OCI-LY7 (cell line): ENCODE results near the gene CAVIN3. TPM values are rescaled to one million over a fixed set of nuclear protein-coding genes. Genes with fewer than 3 reads are reported as not detected.

Experiments used
- BruUV-seq: library from RNA; stranded (reverse); fragments of 400-500 nt; replicated peaks from 2 replicates; lab custom pipeline; 2021; lab: Mats Ljungman, UMichigan
- CTCF ChIA-PET: fragments of 300-600 bp; sonication (Branson Sonifier 250); formaldehyde crosslinking; loops from one replicate; lab custom pipeline; 2022; ENCODE audit warnings: antibody characterized with exemption; ENCODE audit not compliant: unreplicated experiment; lab: Charles Lee
- POLR2A ChIA-PET: fragments of 300-600 bp; sonication (Branson Sonifier 250); formaldehyde crosslinking; loops from one replicate; lab custom pipeline; 2022; ENCODE audit warnings: antibody characterized with exemption; lab: Charles Lee
- DNase-seq: peaks from one replicate; pipeline ENCODE4 v3.0.0-alpha.2; 2015; ENCODE audit warnings: low spot score
- H2AFZ ChIP-seq: fragments of 200-600 bp; sonication (generic), shearing (Covaris generic); 2 replicates; pipeline ENCODE4 v1.6.1; 2014; ENCODE audit warnings: mild to moderate bottlenecking, antibody characterized with exemption, low read length, moderate library complexity
- H3K27ac ChIP-seq: fragments of 200-600 bp; sonication (generic); 2 replicates; pipeline ENCODE4 v1.5.1; 2014; ENCODE audit warnings: mixed run types, low read depth, mild to moderate bottlenecking, moderate library complexity, low read length, inconsistent platforms; ENCODE audit not compliant: poor library complexity, severe bottlenecking
- H3K36me3 ChIP-seq: fragments of 200-600 bp; sonication (generic); 2 replicates; pipeline ENCODE4 v1.6.1; 2014; ENCODE audit warnings: mild to moderate bottlenecking, antibody characterized with exemption, low read length, moderate library complexity, mixed read lengths; ENCODE audit not compliant: insufficient read depth
- H3K4me1 ChIP-seq: fragments of 200-600 bp; sonication (generic); 2 replicates; pipeline ENCODE4 v1.5.1; 2014; ENCODE audit warnings: mild to moderate bottlenecking, low read length; ENCODE audit not compliant: insufficient read depth, poor library complexity, severe bottlenecking
- H3K4me2 ChIP-seq: fragments of 200-600 bp; sonication (generic); 2 replicates; pipeline ENCODE4 v1.6.1; 2014; ENCODE audit warnings: mild to moderate bottlenecking, low read length
- H3K4me3 ChIP-seq: fragments of 200-600 bp; sonication (generic); 2 replicates; pipeline ENCODE4 v1.5.1; 2014; ENCODE audit warnings: mild to moderate bottlenecking, low read depth, low read length; ENCODE audit not compliant: poor library complexity, severe bottlenecking
- H3K79me2 ChIP-seq: fragments of 200-600 bp; sonication (generic); 2 replicates; pipeline ENCODE4 v1.6.1; 2016; ENCODE audit warnings: low read depth, mild to moderate bottlenecking, low read length, moderate library complexity, mixed read lengths; ENCODE audit not compliant: insufficient read depth
- H3K9me2 ChIP-seq: fragments of 200-600 bp; sonication (generic); 2 replicates; pipeline ENCODE4 v1.6.1; 2016; ENCODE audit warnings: mild to moderate bottlenecking, low read length, mixed read lengths; ENCODE audit not compliant: insufficient read depth
- H3K9me3 ChIP-seq: fragments of 200-600 bp; sonication (generic); 2 replicates; pipeline ENCODE4 v1.6.1; 2014; ENCODE audit warnings: mild to moderate bottlenecking, mixed run types, low read length, mixed read lengths
- H4K20me1 ChIP-seq: fragments of 200-600 bp; sonication (generic); 2 replicates; pipeline ENCODE4 v1.6.1; 2014; ENCODE audit warnings: mild to moderate bottlenecking, antibody characterized with exemption, low read length, moderate library complexity, mixed read lengths; ENCODE audit not compliant: insufficient read depth
- EZH2phosphoT487 ChIP-seq: fragments of 200-600 bp; sonication (generic); IDR thresholded peaks from 2 replicates; pipeline ENCODE4 v1.6.1; 2018; ENCODE audit warnings: low read depth, borderline replicate concordance, mild to moderate bottlenecking, mixed run types, antibody characterized with exemption, low read length, moderate library complexity, mixed read lengths
- intact Hi-C: fragments of 100-400 bp; cut with micrococcal nuclease; formaldehyde crosslinking; loops from one replicate; pipeline ENCODE4 v1.10.0; 2022; ENCODE audit not compliant: unreplicated experiment
- total RNA-seq, 2 experiments: library from RNA; depleted of rRNA in 1 of 2; stranded (reverse); fragments of >200 nt in 1 of 2; shearing (Covaris generic) in 1 of 2; gene quantifications; 2 replicates each; pipeline ENCODE4 v1.2.3, GENCODE V29; 2014 to 2022
- TF ChIP-seq, protein P1 (sequence below): fragments of 200-600 bp; sonication (generic); conservative IDR thresholded peaks from 2 replicates; pipeline ENCODE4 v1.5.1; 2014; ENCODE audit warnings: mild to moderate bottlenecking, antibody characterized with exemption, low read length, moderate library complexity, mixed read lengths

CAVIN3 gene
- total RNA-seq, 2 experiments from 2014 or later = not detected

DNA sequence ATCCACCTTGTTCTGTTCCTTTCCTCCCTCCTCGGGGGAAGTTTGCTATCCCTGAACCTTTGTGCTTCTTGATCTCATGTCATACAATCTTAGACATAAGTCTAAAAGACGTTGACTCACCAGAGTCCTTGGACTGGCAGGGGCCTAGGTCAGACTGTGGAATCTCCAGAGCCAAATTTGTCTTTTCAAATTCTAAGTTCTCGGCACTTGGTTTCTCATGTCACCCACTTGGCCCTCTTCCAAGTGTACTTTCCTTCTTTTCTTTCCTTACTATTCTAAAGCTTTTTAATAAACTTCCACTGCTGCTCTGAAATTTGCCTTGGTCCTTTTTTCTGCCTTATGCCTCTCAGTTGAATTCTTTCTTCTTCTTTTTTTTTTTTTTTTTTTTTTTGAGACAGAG lies 39.9 kb upstream of the CAVIN3 start:
- no peaks in the 10 kb centered on the region for H3K4me1 ChIP-seq
- no peaks in the 10 kb centered on the region for H3K9me2 ChIP-seq
- no TSS peak for BruUV-seq
- no peaks in the 10 kb centered on the region for H3K79me2 ChIP-seq
- H4K20me1 ChIP-seq = no peaks in the 10 kb centered on the region
- ChIA-PET POLR2A (interaction anchor here (0.5 to 1.4 kb wide), 9 partner anchors 11 to 695 kb away, joined by 3 to 6 read pairs (median 4); no protein-coding TSS in a partner anchor), CTCF (no interaction called here)
- no peak for TF ChIP-seq EZH2phosphoT487
- TF ChIP-seq, protein P1, sequence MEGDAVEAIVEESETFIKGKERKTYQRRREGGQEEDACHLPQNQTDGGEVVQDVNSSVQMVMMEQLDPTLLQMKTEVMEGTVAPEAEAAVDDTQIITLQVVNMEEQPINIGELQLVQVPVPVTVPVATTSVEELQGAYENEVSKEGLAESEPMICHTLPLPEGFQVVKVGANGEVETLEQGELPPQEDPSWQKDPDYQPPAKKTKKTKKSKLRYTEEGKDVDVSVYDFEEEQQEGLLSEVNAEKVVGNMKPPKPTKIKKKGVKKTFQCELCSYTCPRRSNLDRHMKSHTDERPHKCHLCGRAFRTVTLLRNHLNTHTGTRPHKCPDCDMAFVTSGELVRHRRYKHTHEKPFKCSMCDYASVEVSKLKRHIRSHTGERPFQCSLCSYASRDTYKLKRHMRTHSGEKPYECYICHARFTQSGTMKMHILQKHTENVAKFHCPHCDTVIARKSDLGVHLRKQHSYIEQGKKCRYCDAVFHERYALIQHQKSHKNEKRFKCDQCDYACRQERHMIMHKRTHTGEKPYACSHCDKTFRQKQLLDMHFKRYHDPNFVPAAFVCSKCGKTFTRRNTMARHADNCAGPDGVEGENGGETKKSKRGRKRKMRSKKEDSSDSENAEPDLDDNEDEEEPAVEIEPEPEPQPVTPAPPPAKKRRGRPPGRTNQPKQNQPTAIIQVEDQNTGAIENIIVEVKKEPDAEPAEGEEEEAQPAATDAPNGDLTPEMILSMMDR = no peak
- DNase-seq = no peak
- no peak overlapping the region for H3K27ac ChIP-seq
- no peaks in the 10 kb centered on the region for H3K36me3 ChIP-seq
- no peak overlapping the region for H3K4me3 ChIP-seq
- intact Hi-C loops = no loop called here
- no peak overlapping the region for H2AFZ ChIP-seq
- no peak overlapping the region for H3K4me2 ChIP-seq
- H3K9me3 ChIP-seq = no peaks in the 10 kb centered on the region

DNA sequence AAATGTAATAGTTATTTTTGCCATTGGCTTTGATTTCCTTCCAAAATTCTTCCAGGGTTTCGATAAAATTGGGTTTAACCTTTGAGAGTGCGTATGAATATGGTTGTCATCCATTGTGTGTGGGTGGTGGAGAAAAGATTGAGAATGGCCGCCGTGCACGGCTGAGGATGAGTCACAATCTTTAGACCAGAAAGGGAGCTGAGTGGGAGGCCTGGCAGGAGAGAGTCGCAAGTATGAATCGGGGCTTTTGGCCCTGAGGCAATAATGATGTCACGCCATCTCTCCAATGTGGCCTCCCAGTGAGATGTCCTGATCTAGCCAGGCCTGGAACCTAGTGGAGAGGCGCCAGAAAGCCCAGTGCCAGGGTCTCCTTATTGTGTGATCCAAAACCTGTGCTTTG lies 36.9 kb upstream of the CAVIN3 start:
- intact Hi-C loops = no loop called here
- TF ChIP-seq, protein P1 = no peak
- TF ChIP-seq EZH2phosphoT487 = no peak

DNA sequence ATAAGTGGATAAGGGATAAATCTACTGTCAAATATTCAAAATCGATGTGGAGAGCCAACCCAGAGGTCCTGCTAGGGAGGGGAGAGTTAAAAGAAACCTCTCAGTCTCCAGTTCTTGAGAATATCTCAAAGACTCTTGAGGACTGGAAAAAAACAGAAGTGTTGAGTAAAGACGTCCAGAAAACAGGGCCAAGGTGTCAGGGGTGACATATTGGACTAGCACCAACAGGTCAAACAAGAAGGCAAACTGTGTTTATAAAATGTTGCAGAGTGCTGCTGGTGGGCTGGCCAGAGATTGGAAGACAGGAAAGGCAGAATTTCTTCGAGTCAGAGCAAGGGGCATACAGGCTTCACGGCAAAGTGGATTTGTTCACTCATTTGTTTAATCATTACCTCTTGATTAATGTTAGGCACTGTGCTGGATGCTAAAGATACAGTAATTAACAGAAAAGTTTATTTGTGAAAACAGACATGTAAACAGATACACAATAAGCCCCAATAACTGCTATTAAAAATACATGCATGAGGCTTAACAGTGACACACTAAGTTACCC lies 36.3 kb upstream of the CAVIN3 start:
- no peaks in the 10 kb centered on the region for H3K4me1 ChIP-seq
- H3K27ac ChIP-seq = no peak overlapping the region
- H4K20me1 ChIP-seq = no peaks in the 10 kb centered on the region
- ChIA-PET CTCF (no interaction called here), POLR2A (no interaction called here)
- no peaks in the 10 kb centered on the region for H3K9me2 ChIP-seq
- no peak for DNase-seq
- no peaks in the 10 kb centered on the region for H3K9me3 ChIP-seq
- H3K36me3 ChIP-seq = no peaks in the 10 kb centered on the region
- no peak overlapping the region for H3K4me2 ChIP-seq
- BruUV-seq = no TSS peak
- TF ChIP-seq, protein P1 = no peak
- no peak for TF ChIP-seq EZH2phosphoT487
- H3K4me3 ChIP-seq = no peak overlapping the region
- no peaks in the 10 kb centered on the region for H3K79me2 ChIP-seq
- intact Hi-C loops = no loop called here
- no peak overlapping the region for H2AFZ ChIP-seq

More for the DNA sequence above, 36.9 kb upstream of the CAVIN3 start:
- no peak overlapping the region for H2AFZ ChIP-seq
- DNase-seq = no peak
- no peaks in the 10 kb centered on the region for H4K20me1 ChIP-seq
- H3K4me1 ChIP-seq = no peaks in the 10 kb centered on the region
- no peak overlapping the region for H3K27ac ChIP-seq
- H3K79me2 ChIP-seq = no peaks in the 10 kb centered on the region
- H3K4me2 ChIP-seq = no peak overlapping the region
- BruUV-seq = no TSS peak
- H3K9me3 ChIP-seq = no peaks in the 10 kb centered on the region
- CTCF ChIA-PET = no interaction called here
- no peak overlapping the region for H3K4me3 ChIP-seq
- POLR2A ChIA-PET = no interaction called here
- H3K36me3 ChIP-seq = no peaks in the 10 kb centered on the region
- H3K9me2 ChIP-seq = no peaks in the 10 kb centered on the region
